ENCODE data around the gene RHBG.
"Not testable (repeated sequence)": the region's sequence is repeated elsewhere in the genome, so short reads cannot be mapped to it uniquely, and the experiment has no call there.

RHBG gene, protein sequence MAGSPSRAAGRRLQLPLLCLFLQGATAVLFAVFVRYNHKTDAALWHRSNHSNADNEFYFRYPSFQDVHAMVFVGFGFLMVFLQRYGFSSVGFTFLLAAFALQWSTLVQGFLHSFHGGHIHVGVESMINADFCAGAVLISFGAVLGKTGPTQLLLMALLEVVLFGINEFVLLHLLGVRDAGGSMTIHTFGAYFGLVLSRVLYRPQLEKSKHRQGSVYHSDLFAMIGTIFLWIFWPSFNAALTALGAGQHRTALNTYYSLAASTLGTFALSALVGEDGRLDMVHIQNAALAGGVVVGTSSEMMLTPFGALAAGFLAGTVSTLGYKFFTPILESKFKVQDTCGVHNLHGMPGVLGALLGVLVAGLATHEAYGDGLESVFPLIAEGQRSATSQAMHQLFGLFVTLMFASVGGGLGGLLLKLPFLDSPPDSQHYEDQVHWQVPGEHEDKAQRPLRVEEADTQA

DNA sequence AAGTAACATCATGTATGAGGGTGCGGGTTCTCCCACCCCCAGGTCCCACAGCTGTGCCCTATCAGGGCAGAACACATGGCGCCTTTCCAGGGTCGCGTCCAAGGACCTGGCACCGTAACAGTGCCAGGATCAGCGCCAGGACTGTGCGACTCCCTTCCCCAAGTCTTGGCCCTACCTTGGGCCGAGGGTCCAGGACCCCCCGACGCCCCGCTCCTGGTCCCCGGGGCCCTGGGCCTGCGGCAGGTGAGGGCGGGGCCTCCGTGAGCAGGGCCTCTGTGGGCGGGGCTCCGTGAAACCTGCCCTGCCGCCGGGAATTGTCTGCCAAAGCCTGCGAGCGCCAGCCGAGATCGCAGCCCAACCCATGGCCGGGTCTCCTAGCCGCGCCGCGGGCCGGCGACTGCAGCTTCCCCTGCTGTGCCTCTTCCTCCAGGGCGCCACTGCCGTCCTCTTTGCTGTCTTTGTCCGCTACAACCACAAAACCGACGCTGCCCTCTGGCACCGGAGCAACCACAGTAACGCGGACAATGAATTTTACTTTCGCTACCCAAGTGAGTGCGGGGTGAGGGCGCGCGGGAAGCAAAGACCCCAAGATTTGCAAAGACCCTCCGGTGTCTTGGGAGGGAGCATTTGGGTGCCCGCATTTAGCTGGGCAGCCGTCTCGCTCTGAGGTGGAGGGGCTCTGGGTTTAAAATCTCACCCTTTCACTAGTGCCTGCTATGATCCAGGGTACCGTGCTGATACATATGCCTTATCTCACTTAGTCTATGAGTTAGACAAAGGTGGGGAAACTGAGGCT lies at the start of gene RHBG:
TSS of gene RHBG (plus strand) at position 323 of the 796 bp plus-strand sequence. CDS start at position 362, 39 bp downstream.
- no peak for TF ChIP-seq ZFX (IDR thresholded peaks at IDR 0.05; ENCODE audit: borderline replicate concordance)
- TF ChIP-seq, protein P1, sequence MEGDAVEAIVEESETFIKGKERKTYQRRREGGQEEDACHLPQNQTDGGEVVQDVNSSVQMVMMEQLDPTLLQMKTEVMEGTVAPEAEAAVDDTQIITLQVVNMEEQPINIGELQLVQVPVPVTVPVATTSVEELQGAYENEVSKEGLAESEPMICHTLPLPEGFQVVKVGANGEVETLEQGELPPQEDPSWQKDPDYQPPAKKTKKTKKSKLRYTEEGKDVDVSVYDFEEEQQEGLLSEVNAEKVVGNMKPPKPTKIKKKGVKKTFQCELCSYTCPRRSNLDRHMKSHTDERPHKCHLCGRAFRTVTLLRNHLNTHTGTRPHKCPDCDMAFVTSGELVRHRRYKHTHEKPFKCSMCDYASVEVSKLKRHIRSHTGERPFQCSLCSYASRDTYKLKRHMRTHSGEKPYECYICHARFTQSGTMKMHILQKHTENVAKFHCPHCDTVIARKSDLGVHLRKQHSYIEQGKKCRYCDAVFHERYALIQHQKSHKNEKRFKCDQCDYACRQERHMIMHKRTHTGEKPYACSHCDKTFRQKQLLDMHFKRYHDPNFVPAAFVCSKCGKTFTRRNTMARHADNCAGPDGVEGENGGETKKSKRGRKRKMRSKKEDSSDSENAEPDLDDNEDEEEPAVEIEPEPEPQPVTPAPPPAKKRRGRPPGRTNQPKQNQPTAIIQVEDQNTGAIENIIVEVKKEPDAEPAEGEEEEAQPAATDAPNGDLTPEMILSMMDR (IDR thresholded peaks at IDR 0.05): no peak
- H3K27ac ChIP-seq: peak within 1 kb of the TSS; percentile 40; the same call in 1 of the 2 replicates

DNA sequence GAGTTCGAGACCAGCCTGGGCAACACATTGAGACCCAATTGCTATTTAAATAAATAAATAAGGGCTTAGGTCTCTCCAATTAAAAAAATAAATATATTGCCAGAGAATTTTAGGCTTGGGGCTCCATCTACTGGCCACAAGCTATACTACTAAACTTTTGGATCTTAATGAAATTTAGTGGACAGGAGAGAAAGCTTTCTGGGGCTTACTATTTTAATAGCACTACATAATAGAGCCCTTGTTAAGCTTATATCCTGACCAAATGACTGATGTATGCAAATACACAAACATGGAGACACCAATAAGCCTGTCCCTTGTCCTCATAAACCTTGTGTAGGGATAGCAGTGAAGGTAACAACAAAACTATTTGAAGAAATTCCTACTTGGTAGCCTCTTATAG lies 49.3 kb upstream of the RHBG start:
- TF ChIP-seq, protein P1 (IDR thresholded peaks at IDR 0.05): peak; percentile 86
- no peak for TF ChIP-seq ZFX (IDR thresholded peaks at IDR 0.05; ENCODE audit: borderline replicate concordance)
- H3K27ac ChIP-seq: no peak overlapping the region

DNA sequence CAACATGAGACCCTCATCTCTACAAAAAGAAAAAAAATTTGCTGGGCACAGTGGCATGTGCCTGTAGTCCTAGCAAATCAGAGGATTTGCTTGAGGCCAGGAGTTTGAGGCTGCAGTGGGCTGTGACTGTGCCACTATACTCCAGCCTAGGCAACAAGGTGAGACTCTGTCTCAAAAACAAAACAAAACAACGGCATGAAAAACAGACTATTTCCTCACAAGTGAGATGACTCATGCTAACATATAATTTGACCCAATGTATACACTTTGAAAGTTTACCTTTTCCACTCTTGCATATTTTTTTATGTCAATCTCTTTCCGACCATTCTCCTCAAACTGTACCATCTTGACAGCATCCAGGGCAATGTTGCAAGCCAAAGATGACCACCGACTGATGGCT lies 48.5 kb upstream of the RHBG start:
- no peak for TF ChIP-seq ZFX (IDR thresholded peaks at IDR 0.05; ENCODE audit: borderline replicate concordance)

DNA sequence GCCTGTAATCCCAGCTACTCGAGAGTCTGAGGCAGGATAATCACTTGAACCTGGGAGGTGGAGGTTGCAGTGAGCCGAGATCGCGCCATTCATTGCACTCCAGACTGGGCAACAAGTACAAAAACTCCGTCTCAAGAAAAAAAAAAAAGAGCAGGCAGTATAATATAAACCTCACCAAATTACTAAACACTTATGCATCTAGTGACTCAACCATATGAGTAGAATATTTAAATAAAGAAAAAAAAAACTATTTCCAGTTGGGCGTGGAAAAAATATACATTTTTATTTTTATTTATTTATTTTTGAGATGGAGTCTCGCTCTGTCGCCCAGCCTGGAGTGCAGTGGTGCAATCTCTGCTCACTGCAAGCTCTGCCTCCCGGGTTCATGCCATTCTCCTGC lies 45.8 kb upstream of the RHBG start:
- not testable (repeated sequence) for H3K27ac ChIP-seq

More for the DNA sequence above, 48.5 kb upstream of the RHBG start:
- no peak overlapping the region for H3K27ac ChIP-seq

DNA sequence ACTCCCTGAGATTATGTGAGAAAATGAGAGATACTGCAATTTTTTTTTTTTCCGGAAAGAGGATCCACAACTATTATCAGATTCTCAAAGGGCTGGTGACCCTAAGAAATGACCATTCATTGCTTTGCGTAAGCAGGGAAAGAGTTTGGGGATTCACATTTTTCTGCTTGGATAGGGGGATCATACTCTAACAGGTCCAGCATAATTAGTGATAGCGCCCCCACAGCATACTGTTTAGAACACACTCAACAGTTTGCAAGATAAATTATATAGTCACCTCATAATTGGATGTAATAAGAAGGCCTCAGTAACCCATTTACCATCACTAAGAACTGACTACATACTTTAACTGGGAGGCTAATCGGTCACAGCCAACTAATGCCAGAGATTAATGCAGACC lies 32.8 kb upstream of the RHBG start:
- H3K27ac ChIP-seq: 0 out of 2 replicates have a peak overlapping the region, but pooled peaks have one; percentile 93
- TF ChIP-seq, protein P1 (IDR thresholded peaks at IDR 0.05): peak; percentile 37
- TF ChIP-seq ZFX (IDR thresholded peaks at IDR 0.05; ENCODE audit: borderline replicate concordance): no peak

DNA sequence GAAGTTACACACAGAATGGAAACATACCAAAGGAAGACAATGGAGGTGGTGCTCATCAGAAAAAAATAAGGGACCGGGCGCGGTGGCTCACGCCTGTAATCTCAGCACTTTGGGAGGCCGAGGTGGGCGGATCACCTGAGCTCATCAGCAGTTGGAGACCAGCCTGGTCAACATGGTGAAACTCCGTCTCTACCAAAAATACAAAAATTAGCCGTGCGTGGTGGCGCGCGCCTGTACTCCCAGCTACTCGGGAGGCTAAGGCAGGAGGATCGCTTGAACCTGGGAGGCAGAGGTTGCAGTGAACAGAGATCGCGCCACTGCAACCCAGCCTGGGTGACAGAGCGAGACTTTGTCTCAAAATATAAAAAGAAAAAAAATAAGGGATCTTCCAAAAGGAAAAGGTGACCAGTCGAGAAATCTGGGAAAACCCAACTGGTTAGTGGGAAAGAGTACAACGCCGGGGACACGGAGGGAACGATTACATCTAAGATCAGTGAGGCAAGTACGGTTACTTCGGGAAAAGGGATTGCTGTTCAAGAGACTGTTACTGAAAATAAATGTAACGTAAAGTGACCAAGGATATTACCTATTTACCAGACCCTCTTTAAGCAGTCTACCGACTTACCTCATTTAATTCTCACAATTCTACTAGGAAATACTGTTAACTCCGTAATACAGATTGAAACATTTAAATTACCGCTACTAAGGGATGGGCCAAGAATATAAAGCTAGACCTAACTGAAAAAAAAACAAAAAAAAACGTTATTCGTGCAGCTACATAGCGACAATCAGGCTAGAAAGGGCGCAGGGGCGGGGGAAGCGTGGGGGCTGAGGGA lies 31.7 kb upstream of the RHBG start:
- TF ChIP-seq ZFX (IDR thresholded peaks at IDR 0.05; ENCODE audit: borderline replicate concordance): no peak
- TF ChIP-seq, protein P1 (IDR thresholded peaks at IDR 0.05): no peak
- H3K27ac ChIP-seq: peak overlapping the region; percentile 93

DNA sequence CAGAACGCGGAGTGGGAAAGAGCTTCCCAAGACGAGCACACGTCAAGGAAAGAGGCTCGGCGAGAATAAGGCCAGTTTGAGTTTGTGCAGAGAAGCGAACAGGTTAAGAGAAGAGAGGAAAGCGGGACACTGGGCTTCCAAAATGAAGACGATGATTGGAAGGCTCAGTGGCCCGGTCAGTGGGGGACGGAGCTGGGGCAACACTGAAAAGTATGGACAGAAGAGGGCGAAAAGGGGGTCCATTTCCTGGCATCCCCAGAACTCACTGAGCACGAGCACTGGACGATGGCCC lies 31.2 kb upstream of the RHBG start:
- H3K27ac ChIP-seq: peak overlapping the region; percentile 93
- TF ChIP-seq ZFX (IDR thresholded peaks at IDR 0.05; ENCODE audit: borderline replicate concordance): no peak
- TF ChIP-seq, protein P1 (IDR thresholded peaks at IDR 0.05): no peak

All from 22Rv1 (cell line).